HG03103 (cell line): Measurements from ENCODE around the gene RAB32.

Experiments used
- ATAC-seq: cut with Tn5 transposase; IDR thresholded peaks from one replicate; pipeline ENCODE4 v1.9.1; 2021; ENCODE audit warnings: low read depth; ENCODE audit not compliant: unreplicated experiment

The RAB32 gene

DNA sequence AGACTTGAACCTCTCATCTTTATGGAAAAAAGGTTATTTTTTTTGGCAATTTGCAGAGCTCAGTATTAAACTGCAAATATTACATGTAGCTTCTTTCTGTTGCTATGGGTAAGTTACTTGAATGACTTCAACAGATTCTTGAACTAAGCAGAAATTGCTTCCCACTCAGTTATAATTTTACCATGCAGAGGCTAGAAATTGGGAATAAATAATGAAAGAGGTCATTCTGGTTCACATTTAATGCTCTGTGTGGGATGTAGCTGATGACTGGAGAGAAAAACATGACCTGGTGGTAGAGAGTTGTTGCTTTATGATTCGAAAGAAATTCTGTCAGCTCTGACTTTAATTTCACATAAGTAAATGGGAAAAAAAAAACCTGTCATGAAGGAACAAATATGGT is 38.3 kb downstream of the RAB32 start:
- no peak for ATAC-seq

DNA sequence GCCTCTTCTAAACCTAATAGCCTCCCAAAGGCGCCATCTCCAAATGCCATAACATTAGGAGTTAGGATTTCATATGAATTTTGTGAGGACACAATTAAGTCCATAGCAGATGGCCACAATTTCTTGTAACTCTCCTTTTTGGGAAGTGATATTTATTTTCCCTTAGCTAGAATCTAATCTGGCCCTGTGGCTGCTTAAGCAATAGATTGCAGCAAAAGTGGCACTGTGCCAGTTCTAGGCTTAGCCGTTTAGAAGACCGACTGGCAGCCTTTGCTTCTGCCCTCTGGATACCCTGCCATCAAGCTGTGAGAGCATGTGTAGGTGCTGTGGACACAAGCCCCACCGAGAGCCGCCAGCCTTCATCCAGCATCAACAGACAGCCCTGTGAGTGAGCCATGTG is 39.2 kb downstream of the RAB32 start:
- ATAC-seq = no peak

DNA sequence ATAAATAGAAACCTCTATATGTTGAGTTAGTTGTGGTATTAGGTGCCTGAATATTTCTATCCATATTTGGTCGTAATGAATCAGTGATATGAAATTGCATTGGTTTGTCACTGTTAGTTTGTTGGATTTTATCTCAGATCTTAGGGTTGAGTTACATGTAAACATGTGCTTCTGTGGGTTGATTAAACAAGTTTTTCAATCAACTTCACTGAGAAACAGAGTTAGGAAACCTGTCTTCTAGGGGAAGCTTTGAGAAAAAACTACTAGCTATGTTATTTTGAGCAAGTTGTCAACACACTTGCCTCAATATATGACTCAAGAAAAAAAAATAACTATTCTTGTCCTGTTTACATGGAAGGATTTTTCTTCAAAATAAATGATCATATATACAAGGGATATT is 40.3 kb downstream of the RAB32 start:
- ATAC-seq = no peak

DNA sequence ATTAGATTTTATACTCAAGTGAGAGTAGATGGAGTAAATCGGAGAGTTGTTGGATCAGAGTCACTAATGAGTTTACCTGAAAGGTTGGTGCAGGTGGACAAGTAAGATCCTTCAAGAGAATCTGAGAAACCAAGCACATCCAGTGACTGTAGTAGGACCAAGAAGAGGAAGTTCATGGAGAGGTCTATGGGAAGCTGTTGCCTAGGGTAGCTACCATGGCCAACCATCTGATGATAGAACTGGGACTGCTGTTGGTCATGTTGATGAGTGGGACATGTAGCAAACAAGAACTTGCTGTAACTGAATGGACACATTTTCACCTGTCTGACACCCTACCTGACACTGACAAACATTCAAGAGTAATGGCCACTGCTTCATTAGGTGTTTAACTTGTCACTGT is 43.8 kb downstream of the RAB32 start:
- no peak for ATAC-seq

DNA sequence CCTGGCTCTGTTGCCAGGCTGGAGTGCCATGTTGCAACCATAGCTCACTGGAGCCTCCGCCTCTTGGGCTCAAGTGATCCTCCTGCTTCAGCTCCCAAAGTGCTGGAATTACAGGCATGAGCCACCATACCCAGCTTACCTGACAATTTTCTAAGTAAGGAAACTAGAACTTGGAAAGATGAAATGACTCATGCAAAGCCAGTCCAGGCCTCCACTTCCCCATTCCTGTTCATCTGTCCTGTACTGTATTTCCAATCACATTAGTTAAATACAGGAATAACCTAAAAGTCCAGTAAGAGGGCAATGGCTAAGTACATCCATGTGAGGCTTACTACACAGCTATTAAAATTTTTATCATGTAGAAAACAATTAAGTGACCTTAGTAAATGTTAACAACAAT is 46.9 kb downstream of the RAB32 start:
- no peak for ATAC-seq

DNA sequence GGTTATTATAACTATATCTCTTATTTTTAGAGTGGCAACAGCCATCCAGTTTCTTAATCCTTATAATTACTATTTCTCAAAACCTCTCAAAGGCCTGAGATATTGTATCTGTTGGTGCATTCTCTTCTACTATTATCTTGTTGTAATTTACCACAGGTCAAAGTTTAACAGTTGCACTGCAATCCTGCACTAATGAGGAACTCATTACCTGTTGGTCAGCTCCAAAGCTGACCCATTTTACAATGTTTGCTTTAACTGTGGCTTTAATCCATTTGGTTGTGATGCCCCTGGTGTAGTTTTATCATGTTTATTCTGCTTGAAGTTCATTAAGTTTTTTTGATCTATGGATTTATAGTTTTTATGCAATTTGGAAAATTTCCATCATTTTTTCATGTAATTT is 48.8 kb downstream of the RAB32 start:
- no peak for ATAC-seq

DNA sequence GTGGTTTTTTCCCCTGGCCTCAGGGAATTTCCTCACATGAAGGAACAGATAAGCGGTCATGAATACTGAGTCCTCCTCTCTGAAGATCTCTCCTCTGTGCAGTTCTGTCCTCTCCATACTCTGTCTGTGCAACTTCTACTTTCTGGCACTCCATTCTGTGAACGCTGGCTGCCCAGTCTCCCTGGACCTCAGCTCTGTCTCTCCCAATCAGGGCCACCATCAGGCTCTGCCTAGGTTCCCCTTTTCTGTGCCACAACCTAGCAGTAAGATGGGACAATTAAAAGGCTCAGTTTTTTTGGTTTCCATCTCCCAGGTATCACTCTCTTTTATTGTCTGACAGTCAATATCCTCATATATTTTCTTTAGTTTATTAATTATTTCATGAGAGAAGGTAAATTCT is 50.4 kb downstream of the RAB32 start:
- no peak for ATAC-seq

DNA sequence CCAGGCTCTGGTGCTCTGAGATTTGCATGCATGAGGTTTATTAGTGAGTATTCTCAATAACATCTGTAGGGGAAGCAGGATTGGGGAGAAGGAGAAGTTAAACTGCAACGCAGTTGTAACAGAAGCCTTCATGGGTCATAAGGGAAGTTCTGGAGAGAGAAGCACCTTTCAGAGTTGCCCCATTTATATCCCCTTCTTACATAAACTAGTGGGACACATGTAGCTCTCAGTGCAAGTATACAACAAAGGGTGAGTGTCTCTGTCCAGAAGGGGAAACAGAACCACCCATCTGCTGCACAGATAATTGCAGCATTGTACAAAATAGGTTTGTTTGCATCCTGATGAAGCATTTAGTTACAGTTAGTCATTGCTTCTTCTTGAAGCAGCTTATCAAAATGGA is 50.9 kb downstream of the RAB32 start:
- no peak for ATAC-seq

DNA sequence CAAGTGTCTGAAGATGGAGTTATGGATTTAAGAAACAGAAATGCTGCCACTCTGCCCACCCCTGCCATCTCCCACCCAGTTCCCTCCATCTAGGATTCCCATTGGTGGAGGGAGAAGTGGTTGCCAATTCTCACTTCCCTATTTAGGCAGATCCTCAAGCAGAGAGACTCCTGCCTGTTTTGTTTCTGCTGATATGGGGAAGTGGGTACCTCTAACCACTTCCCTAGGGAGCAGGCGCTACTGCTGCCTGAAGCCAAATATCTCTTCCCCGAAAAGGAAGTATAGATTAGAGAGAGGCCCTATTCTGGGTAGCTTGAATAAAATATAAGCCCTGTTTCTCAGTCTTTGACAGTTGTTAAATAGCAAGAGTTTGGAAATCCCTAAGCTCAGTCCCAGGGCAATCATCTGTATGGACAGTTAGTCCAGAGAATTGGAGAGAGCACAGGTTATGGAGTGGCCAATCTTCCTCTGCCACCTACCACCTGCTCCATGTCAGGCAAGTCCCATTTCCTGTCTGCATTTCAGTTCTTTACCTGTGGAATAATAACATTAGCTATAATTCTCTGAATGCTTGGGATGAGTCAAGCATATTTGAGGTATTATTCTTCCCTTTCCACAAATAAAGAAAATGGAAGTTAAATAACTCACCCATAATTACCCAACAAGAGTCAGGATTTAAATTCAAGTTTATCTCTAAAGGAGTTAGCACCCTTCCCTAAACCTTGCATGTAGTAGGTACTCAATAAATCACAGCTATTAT is 52.5 kb downstream of the RAB32 start:
- no peak for ATAC-seq

DNA sequence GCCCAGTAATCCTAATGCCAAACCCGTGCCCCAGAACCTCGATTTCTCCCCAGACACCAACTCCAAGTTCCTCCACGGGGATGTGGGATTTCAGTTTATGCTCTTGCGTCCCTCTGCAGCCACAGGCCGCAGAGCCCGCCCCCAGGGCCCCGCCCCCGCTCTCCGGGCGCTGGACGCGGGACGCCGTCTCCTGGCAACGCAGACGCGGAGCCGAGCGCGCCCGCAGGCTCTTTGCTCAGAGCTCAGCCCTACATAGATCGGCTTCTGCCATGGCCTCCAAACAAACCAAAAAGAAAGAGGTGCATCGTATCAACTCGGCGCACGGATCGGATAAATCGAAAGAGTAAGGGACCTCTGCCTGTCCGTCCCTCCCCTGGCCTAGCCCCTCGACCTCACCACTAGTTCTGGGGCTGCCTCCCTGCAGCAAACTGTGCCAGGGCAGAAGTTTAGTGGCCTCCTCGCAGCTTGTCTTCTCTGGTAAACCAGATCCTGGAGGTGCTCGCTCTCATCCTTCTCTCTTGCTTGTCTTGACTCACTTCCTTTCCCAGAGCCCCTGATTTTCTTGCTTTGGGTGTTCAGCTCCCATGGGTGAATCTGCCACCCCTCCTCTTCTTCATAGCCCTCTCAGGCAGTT is 55.3 kb downstream of the RAB32 start, which contains the start of gene ADGB:
Gene ADGB (plus strand): TSS at position 201 of the 634 bp plus-strand sequence. CDS start 69 bp downstream, at position 270.
- ATAC-seq = peak; percentile 58

DNA sequence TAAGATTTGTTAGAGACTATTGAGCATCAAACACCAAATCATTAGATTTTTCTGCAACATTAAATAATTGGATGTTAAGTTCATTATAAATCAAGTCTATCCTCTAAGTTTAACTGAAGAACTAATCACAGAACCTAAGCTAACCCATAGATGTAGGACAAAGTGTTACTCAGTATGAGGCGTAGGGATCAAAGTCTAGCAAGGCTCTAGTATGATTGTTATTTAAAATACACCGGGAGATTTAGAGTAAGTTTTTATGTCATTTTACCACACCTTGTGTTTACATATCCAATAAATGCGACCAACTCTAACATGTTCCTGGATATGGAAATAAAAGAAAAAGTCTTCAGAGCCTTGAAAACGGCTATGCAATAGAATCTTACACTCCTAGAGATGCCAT is 57.7 kb downstream of the RAB32 start:
- ATAC-seq = no peak

DNA sequence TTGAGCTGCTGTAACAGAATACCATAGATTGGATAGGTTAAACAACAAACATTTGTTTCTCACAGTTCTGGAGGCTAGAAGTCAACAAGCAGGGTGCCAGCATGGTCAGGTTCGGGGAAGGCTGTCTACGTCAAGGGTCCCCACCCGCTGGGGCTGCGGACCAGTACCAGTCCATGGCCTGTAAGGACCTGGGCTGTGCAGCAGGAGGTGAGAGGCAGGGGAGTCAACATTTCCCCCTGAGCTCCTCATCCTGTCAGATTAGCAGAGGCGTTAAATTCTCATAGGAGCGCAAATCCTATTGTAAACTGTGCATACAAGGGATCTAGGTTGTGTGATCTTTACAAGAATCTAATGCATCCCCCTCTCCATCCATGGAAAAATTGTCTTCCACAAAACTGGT is 58.9 kb downstream of the RAB32 start:
- ATAC-seq = no peak
